ENCODE measurements around the gene SULT1A2. TPM values are rescaled to one million over a fixed set of nuclear protein-coding genes. Genes with fewer than 3 reads are reported as not detected.

SULT1A2 gene
- total RNA-seq, 1 experiment from 2014 or later, result 0.44 TPM

- Mint-ChIP-seq H3K4me1 (ENCODE audit: insufficient read depth, unreplicated experiment) (peaks cover 13% of the 10 kb centered on the region), H3K27ac (ENCODE audit: low read depth, unreplicated experiment) (no peak overlapping the region), H3K4me3 (ENCODE audit: unreplicated experiment) (no peak overlapping the region), H3K27me3 (ENCODE audit: insufficient read depth, unreplicated experiment) (no peaks in the 10 kb centered on the region), H3K36me3 (ENCODE audit: insufficient read depth, unreplicated experiment) (peaks cover 7% of the 10 kb centered on the region), H3K9me3 (ENCODE audit: unreplicated experiment) (no peaks in the 10 kb centered on the region)
- TF ChIP-seq, protein P1, sequence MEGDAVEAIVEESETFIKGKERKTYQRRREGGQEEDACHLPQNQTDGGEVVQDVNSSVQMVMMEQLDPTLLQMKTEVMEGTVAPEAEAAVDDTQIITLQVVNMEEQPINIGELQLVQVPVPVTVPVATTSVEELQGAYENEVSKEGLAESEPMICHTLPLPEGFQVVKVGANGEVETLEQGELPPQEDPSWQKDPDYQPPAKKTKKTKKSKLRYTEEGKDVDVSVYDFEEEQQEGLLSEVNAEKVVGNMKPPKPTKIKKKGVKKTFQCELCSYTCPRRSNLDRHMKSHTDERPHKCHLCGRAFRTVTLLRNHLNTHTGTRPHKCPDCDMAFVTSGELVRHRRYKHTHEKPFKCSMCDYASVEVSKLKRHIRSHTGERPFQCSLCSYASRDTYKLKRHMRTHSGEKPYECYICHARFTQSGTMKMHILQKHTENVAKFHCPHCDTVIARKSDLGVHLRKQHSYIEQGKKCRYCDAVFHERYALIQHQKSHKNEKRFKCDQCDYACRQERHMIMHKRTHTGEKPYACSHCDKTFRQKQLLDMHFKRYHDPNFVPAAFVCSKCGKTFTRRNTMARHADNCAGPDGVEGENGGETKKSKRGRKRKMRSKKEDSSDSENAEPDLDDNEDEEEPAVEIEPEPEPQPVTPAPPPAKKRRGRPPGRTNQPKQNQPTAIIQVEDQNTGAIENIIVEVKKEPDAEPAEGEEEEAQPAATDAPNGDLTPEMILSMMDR (IDR thresholded peaks at IDR 0.05; ENCODE audit: unreplicated experiment), result no peak
- intact Hi-C loops (cut with micrococcal nuclease), result no loop called here
- ChIA-PET POLR2A (no interaction called here), CTCF (interaction anchor here (1.5 kb wide), 1 partner anchor 11 kb away, joined by 3 read pairs; the partner anchor contains the start of gene SGF29)
- no peak for DNase-seq (ENCODE audit: unreplicated experiment)
- BruUV-seq (replicated peaks), result no TSS peak
These were observed 54.2 kb downstream of the SULT1A2 start for GRCh38 chr16:28542646-28543045.

Other genes with a start within 250 kb of the SULT1A2 start
- gene NPIPB6, start 233.5 kb downstream of the SULT1A2 start, total RNA-seq (2022), result 1.6 and 2.1 TPM in 2 replicates
- 33.3 and 165 TPM in 2 replicates for gene EIF3CL, start 193.2 kb downstream of the SULT1A2 start, total RNA-seq (2022)
- not detected in 2 replicates for gene NPIPB7, start 124.7 kb downstream of the SULT1A2 start, total RNA-seq (2022)
- gene CLN3, start 105.0 kb downstream of the SULT1A2 start, total RNA-seq (2022), result 18.1 and 19.7 TPM in 2 replicates
- gene APOBR, start 102.4 kb downstream of the SULT1A2 start, total RNA-seq (2022), result 0.09 and 0.10 TPM in 2 replicates
- gene IL27, start 90.2 kb downstream of the SULT1A2 start, total RNA-seq (2022), result not detected in 2 replicates
- gene NUPR1, start 58.1 kb downstream of the SULT1A2 start, total RNA-seq (2022), result 291 and 345 TPM in 2 replicates
- gene SGF29, start 43.1 kb downstream of the SULT1A2 start, total RNA-seq (2022), result 13.9 and 23.5 TPM in 2 replicates
- 4.2 and 5.3 TPM in 2 replicates for gene SULT1A1, start 13.0 kb upstream of the SULT1A2 start, total RNA-seq (2022)
- not detected in 2 replicates for gene NPIPB8, start 41.0 kb upstream of the SULT1A2 start, total RNA-seq (2022)
- gene EIF3C, start 114.4 kb upstream of the SULT1A2 start, total RNA-seq (2022), result 968 and 1,390 TPM in 2 replicates
- gene NPIPB9, start 154.7 kb upstream of the SULT1A2 start, total RNA-seq (2022), result 2.1 TPM in 2 replicates
- gene ATXN2L, start 225.9 kb upstream of the SULT1A2 start, total RNA-seq (2022), result 245 and 251 TPM in 2 replicates
- 184 and 198 TPM in 2 replicates for gene TUFM, start 249.3 kb upstream of the SULT1A2 start, total RNA-seq (2022)